HAP-1 (cell line): ENCODE measurements around the gene LRCH1.

Experiments
- DNase-seq, 2 experiments: peaks; one replicate each; pipeline ENCODE4 v3.0.0-alpha.2; 2016 to 2020; ENCODE audit warnings: low spot score in 2 of 2
- H3K27me3 ChIP-seq: fragments of 250-450 bp; sonication (Bioruptor Pico); 2 replicates; pipeline ENCODE4 v1.5.1; 2020; ENCODE audit warnings: low read depth, mild to moderate bottlenecking, moderate library complexity
- H3K36me3 ChIP-seq: fragments of 250-450 bp; sonication (Bioruptor Pico); replicated peaks from 2 replicates; pipeline ENCODE4 v1.5.1; 2020; ENCODE audit warnings: mild to moderate bottlenecking
- H3K4me1 ChIP-seq: fragments of 250-450 bp; sonication (Bioruptor Pico); 2 replicates; pipeline ENCODE4 v1.5.1; 2020; ENCODE audit warnings: mild to moderate bottlenecking
- H3K4me3 ChIP-seq: fragments of 250-450 bp; sonication (Bioruptor Pico); 2 replicates; pipeline ENCODE4 v1.5.1; 2020; ENCODE audit warnings: mild to moderate bottlenecking, moderate library complexity
- H3K9me3 ChIP-seq: fragments of 250-450 bp; sonication (Bioruptor Pico); 2 replicates; pipeline ENCODE4 v1.5.1; 2020; ENCODE audit warnings: mild to moderate bottlenecking, moderate library complexity
- in situ Hi-C: fragments of 300-500 bp; cut with MboI; formaldehyde crosslinking; loops from 3 replicates; pipeline ENCODE4 v1.14.3; 2020; ENCODE audit warnings: low sequenced_read_pairs, inconsistent platforms, mixed read lengths

Gene LRCH1

DNA sequence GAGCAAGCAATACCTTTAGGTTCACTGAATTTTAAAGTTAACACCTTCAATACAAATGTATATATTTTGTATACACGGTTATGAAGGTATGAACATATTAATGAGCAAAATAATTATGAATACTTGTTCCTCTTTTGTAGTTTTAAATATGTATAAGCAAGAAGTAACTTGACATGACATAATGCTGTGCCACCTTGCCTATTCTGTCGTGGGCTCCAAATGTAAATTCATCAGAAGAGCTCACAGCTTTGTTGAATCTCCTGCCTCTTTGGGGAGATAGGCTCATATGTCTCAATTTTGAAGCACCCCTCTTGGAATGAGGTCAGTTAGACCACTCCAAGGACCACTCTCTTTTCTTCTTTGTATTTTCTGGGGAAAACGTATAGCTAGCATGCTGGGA lies 59.3 kb downstream of the LRCH1 start:
- Histone ChIP-seq H3K4me1 (peaks cover 20% of the 10 kb centered on the region), H3K9me3 (no peaks in the 10 kb centered on the region), H3K36me3 (no peaks in the 10 kb centered on the region), H3K4me3 (no peak overlapping the region), H3K27me3 (no peaks in the 10 kb centered on the region)
- DNase-seq, result no peak
- in situ Hi-C loops, result no loop called here

DNA sequence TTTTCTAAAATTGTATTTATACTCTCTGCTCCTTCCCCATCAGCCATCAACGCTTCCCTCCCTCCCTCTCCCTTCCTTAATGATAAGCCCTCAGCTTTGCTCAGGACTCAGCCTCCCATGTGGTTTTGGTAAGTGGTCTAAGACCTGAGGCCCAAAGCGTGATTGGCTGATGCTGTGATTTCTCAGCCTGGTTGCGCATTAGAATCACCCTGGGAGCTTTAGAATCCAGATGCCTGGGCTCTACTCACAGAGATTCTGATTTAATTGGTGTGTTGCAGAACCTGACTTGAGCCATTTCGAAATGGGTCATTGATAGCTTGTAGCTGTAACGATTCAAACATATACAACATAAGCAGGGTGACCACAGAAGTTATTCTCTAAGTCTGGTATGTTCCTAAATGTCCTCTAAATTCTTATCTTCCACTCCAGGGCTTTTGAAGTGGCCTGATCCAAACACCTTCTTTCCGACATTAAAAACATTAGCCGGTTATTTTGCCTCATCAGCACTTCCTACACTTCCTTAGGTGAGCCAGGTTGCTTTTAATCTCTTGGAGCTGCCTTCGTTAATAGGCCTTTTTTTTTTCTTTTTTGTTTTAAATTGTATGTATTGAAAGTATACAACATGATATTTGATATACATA lies 60.6 kb downstream of the LRCH1 start:
- Histone ChIP-seq H3K4me3 (no peak overlapping the region), H3K4me1 (peaks cover 20% of the 10 kb centered on the region), H3K9me3 (no peaks in the 10 kb centered on the region), H3K27me3 (no peaks in the 10 kb centered on the region), H3K36me3 (no peaks in the 10 kb centered on the region)
- no peak for DNase-seq
- in situ Hi-C loops, result no loop called here

DNA sequence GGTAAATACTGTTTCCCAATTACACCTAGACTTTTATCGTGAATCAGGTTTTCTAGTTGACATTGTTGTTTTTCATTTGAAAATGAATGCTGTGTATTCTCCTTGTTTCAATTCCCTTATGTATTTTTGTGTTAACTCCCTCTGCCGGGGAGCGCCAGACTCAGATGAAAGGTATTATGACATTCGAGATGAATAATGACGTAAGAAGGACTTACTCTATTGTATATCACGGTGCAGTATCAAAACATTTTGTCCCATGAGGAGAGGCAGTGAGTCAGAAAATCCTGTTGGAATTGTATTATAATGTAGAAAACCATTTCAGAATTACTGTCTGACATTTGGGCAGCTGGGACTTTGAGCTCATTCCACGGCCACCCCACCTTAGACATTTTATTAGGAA lies 61.6 kb downstream of the LRCH1 start:
- peaks cover 20% of the 10 kb centered on the region for H3K4me1 ChIP-seq
- in situ Hi-C loops, result no loop called here
- no peaks in the 10 kb centered on the region for H3K9me3 ChIP-seq
- no peak overlapping the region for H3K4me3 ChIP-seq
- peak; percentile 53 to 81 for DNase-seq
- no peaks in the 10 kb centered on the region for H3K27me3 ChIP-seq
- no peaks in the 10 kb centered on the region for H3K36me3 ChIP-seq

DNA sequence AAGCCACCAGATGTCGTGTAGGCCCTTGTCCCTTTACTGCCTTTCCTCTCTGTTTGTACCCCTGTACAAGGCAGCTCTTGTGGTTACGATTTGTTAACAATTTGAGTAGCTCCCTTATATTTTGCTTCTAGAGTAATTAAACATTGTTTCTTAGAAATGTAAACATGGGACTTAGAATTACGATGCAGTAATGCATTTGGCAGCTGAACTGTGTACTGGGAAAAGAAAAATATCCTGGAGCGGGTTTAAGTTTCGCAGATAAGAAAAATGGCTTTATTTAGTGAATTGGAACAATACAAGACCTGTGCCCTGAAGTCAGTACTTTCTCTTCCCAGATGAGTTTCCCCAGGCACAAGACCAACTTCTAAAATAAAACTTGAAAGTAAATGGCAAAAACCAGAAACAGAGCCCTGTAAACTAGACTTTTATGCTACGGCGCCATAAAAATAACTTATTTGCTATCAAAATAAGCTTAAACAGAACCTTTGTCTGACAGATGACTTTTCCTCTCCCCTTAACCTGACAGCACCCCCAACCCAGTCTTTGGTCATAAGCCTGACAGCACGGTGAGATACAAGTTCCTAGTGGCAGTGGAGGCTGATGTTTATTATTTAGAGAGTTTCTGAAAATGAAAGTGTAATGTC lies 63.0 kb downstream of the LRCH1 start:
- Histone ChIP-seq H3K9me3 (no peaks in the 10 kb centered on the region), H3K27me3 (no peaks in the 10 kb centered on the region), H3K4me3 (no peak overlapping the region), H3K4me1 (peaks cover 20% of the 10 kb centered on the region), H3K36me3 (no peaks in the 10 kb centered on the region)
- in situ Hi-C loops, result no loop called here
- no peak for DNase-seq

DNA sequence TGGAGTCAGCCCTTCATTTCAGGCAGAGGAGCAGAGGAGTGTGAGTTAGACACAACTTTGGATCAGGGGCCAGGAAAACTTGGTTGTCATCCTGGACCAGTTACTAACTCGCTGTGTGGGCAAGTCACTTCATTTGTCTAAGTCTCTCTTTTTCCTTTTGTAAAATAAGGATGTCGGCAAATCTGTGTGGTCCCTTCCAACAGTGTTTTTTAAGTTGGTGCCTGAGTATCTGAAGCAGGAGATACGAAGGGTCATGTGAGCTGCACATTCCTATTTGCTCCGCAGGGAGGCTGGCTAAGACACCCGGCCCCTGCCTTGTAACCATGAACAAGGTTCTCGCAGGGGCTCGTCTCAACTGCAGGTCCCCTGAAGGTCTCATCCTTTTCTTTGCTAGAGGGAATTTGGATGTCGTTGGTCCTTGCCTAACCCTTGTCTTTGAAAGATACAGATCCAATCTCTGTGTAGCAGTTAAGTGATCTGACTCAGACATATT lies 64.3 kb downstream of the LRCH1 start:
- in situ Hi-C loops, result no loop called here
- Histone ChIP-seq H3K9me3 (no peaks in the 10 kb centered on the region), H3K4me1 (peaks cover 32% of the 10 kb centered on the region), H3K27me3 (no peaks in the 10 kb centered on the region), H3K4me3 (no peak overlapping the region), H3K36me3 (no peaks in the 10 kb centered on the region)
- DNase-seq, result no peak

DNA sequence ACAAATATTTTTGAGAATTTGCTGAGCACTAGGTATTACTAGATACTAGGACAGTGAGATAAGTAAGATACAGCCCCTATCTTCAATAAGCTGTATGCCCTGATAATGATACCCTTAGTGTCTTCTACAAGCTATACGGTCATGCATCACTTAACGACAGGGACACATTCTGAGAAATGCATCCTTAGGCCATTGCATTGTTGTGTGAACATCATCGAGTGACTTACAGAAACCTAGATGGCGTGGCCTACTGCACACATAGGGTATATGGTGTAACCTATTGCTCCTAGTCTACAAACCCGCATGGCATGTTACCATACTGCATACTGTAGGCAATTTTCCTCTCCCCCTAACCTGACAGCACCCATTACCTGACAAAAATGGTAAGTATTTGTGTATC lies 64.9 kb downstream of the LRCH1 start:
- H3K4me3 ChIP-seq, result no peak overlapping the region
- in situ Hi-C loops, result no loop called here
- H3K27me3 ChIP-seq, result no peaks in the 10 kb centered on the region
- H3K36me3 ChIP-seq, result no peaks in the 10 kb centered on the region
- peaks cover 36% of the 10 kb centered on the region for H3K4me1 ChIP-seq
- no peaks in the 10 kb centered on the region for H3K9me3 ChIP-seq
- DNase-seq, result no peak

DNA sequence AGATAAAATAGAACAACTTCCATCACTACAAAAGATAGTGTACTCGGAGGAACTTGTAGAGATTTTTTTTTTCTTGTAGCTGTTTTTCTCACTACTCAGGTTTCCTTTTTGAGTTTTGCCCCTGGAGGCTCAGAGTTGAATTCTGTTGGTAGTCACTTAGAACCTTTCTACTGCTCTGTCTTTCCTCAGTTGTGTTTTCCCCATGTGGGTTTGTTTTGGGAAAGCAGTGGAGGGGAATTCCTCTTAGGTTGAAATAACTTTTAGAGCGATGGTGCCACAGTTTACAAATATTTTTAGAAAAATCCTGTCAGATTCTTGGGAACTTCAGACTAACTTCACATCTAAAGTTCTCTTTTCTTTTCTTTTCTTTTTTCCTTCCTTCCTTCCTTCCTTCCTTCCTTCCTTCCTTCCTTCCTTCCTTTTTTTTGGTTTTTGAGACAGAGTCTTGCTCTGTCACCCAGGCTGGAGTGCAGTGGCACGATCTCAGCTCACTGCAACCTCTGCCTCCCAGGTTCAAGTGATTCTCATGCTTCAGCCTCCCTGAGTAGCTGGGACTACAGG lies 65.8 kb downstream of the LRCH1 start:
- H3K27me3 ChIP-seq, result no peaks in the 10 kb centered on the region
- DNase-seq, result no peak
- H3K9me3 ChIP-seq, result no peaks in the 10 kb centered on the region
- peaks cover 32% of the 10 kb centered on the region for H3K4me1 ChIP-seq
- no peaks in the 10 kb centered on the region for H3K36me3 ChIP-seq
- in situ Hi-C loops, result no loop called here
- no peak overlapping the region for H3K4me3 ChIP-seq

DNA sequence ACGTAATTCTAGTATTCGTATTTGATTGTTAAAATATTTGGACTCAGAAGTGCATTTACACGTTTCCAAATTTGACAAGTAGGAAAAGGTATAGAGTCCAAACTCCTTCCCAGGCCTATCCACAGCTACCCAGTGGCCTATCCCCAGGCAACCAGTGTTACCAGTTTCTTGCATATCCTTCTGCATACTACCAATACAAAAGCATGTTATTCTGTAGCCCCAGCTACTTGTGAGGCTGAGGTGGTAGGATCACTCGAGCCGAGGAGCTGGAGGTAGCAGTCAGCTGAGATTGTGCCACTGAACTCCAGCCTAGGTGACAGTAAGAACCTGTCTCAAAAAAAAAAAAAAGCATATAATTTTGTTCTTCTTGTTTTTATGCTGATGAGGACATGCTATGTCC lies 67.1 kb downstream of the LRCH1 start:
- in situ Hi-C loops, result no loop called here
- Histone ChIP-seq H3K27me3 (no peaks in the 10 kb centered on the region), H3K4me1 (peaks cover 23% of the 10 kb centered on the region)

DNA sequence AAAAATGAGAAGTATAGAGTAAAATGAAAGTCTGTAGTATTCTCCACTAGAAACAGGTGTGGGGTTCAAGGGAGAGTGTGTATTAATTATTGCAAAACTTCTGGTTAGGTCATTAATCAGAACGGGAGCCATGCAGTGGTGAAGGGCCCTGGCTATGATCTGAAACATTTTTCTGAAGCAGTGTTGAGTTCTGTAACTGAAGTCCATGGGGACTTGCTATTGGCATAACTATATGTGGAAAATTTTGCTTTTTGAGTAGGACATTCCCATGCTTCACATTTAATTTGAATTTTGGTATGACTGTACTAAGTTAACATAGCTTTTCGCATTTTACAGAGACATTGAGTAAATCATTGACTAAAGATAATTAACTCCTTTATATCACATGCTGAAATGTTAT lies 67.5 kb downstream of the LRCH1 start:
- Histone ChIP-seq H3K9me3 (no peaks in the 10 kb centered on the region), H3K36me3 (no peaks in the 10 kb centered on the region), H3K4me1 (peaks cover 21% of the 10 kb centered on the region), H3K4me3 (no peak overlapping the region), H3K27me3 (no peaks in the 10 kb centered on the region)
- DNase-seq, result no peak
- in situ Hi-C loops, result no loop called here

More for the DNA sequence above, 67.1 kb downstream of the LRCH1 start:
- H3K4me3 ChIP-seq, result no peak overlapping the region
- H3K36me3 ChIP-seq, result no peaks in the 10 kb centered on the region
- no peak for DNase-seq
- H3K9me3 ChIP-seq, result no peaks in the 10 kb centered on the region

DNA sequence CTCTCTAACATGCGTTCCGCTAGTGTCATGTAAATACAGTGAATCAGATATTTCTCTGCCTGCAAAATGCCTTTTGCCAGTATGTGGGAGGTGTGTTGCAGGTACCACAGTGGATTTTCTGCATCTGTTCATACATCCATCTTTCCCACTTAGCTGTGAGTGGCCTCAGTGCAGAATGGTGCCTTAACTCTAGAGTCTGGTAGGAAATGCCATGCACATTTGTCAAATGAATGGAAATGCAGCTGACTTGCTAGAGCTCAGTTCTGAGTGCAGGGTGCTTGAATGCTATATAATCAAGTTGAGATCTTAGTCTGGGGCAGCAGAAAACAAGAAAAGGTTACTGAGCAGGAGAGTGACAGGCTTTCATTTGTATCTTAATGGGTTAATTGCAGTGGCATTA lies 68.2 kb downstream of the LRCH1 start:
- no peak for DNase-seq
- Histone ChIP-seq H3K4me1 (peaks cover 21% of the 10 kb centered on the region), H3K9me3 (no peaks in the 10 kb centered on the region), H3K27me3 (no peaks in the 10 kb centered on the region), H3K4me3 (no peak overlapping the region), H3K36me3 (no peaks in the 10 kb centered on the region)
- in situ Hi-C loops, result no loop called here

DNA sequence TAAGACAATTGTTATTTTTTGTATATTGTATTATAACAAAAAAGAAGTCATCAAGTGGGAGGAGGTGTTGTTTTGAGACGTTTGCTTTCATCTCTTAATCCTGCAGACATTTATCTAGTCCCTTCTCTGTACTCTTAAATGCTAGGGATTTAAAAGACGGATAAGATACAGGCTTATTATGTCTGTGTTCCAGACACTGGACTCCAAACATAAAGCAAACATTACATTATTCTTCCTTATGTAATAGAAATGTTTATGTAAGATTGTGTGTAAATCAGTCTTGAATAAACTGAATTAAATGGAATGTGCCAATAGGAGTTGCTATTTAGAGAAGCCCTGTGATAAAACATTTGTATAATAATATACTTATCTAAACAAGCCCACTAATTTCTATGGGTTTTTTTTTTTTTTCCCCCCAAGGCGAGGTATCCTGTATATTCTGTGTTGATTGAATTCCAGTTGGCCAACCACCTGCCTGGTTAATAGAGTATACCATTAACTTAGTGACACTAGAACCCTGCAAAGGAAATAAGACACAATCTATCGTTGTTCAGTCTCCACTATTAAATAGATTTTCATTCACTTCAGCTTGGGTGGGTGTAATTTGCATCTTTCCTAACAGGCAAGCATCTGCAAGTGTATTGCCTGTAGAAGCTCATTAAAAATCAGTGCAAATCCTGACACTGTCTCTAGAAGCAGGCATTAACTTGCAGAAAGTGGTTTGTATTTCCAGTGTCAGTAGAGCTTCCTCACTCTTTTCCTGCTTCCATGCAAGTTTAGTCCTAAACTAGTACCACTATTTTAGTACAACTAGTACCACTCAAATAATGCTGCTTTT lies 69.0 kb downstream of the LRCH1 start:
- Histone ChIP-seq H3K36me3 (no peaks in the 10 kb centered on the region), H3K4me1 (peaks cover 17% of the 10 kb centered on the region), H3K4me3 (no peak overlapping the region), H3K27me3 (no peaks in the 10 kb centered on the region), H3K9me3 (no peaks in the 10 kb centered on the region)
- in situ Hi-C loops, result no loop called here
- DNase-seq, result peak in 1 of 2 experiments; percentile 73

DNA sequence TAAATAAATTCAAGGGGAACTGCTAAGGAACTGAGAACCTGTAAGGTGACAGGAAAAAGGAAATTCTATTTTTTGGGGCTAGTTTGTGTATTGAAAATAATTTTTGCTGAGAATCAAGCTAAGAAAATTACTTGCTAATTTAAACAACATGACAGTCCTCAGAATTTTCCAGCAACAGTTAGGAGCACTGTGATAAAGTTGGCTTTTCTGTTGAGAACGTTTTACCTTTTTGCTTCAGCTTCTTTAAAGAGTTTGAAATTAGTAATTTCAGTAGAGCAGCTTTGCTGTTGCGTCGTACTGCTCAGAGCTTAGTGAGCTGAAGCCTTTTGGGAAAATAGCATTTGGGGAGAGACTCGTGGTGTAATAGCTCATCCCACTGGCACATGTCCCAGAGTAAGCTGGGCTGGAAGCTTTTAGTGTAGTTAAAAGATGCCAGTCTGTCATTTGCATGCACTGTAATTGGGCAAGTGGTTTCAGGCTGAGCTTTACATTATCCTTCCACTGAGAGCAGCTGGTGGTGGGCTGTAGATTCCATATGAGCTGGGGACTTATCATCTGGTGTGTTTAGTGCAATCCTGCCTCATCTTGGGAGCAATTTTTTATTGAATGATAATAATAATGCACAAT lies 69.8 kb downstream of the LRCH1 start:
- H3K36me3 ChIP-seq, result no peaks in the 10 kb centered on the region
- in situ Hi-C loops, result no loop called here
- H3K27me3 ChIP-seq, result no peaks in the 10 kb centered on the region
- no peak for DNase-seq
- peaks cover 17% of the 10 kb centered on the region for H3K4me1 ChIP-seq
- H3K4me3 ChIP-seq, result no peak overlapping the region
- no peaks in the 10 kb centered on the region for H3K9me3 ChIP-seq

DNA sequence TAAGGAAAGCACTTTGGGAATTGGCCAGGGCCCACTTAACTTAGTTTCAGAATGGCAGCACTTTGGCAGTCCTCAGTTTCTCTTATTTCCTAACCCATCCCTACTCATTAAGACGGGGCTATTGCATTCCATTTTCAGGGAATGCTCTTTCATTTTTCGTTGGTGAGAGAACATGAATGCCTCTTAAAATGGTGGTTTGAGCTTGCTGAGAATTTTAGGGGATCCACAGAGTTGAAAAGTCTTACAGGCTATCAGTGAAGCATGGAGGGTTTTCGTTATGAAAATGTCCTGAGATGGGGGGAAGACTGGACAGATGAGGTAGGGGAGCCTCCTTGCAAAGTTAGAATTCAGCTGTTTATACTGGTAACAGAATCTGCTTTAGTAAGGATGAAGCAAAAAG lies 71.4 kb downstream of the LRCH1 start:
- in situ Hi-C loops, result no loop called here
- no peaks in the 10 kb centered on the region for H3K9me3 ChIP-seq
- no peaks in the 10 kb centered on the region for H3K36me3 ChIP-seq
- no peak overlapping the region for H3K4me3 ChIP-seq
- peaks cover 17% of the 10 kb centered on the region for H3K4me1 ChIP-seq
- DNase-seq, result no peak
- no peaks in the 10 kb centered on the region for H3K27me3 ChIP-seq
